RWPE1 (cell line): ENCODE results near the gene TRAK1.

ENCODE experiments used
- CTCF ChIA-PET: fragments of 350-600 bp; sonication (Branson Sonifier 250); formaldehyde crosslinking; extraction: SDS; loops from one replicate; lab custom pipeline; 2021; lab: Yijun Ruan, JAX
- POLR2A ChIA-PET: fragments of 400-600 bp; formaldehyde crosslinking; extraction: SDS; loops from one replicate; lab custom pipeline; 2020; ENCODE audit warnings: antibody characterized with exemption; ENCODE audit not compliant: low non-redundant PET; lab: Yijun Ruan, JAX
- DNase-seq: peaks from one replicate; pipeline ENCODE4 v3.0.0; 2012; ENCODE audit warnings: low spot score
- H3K27ac ChIP-seq: fragments of 450-650 bp; 2 replicates; pipeline ENCODE4 v1.5.1; 2017
- TF ChIP-seq, protein P1 (sequence below): fragments of 450-650 bp; conservative IDR thresholded peaks from 2 replicates; pipeline ENCODE4 v1.5.1; 2017; ENCODE audit warnings: low read depth, mild to moderate bottlenecking

Gene TRAK1

GRCh38 chr3:42139621-42140453 is 48.7 kb downstream of the TRAK1 start:
- ChIA-PET POLR2A (no interaction called here), CTCF (no interaction called here)
- H3K27ac ChIP-seq = no peak overlapping the region; the same call in 1 of the 2 replicates
- no peak for DNase-seq
- TF ChIP-seq, protein P1, sequence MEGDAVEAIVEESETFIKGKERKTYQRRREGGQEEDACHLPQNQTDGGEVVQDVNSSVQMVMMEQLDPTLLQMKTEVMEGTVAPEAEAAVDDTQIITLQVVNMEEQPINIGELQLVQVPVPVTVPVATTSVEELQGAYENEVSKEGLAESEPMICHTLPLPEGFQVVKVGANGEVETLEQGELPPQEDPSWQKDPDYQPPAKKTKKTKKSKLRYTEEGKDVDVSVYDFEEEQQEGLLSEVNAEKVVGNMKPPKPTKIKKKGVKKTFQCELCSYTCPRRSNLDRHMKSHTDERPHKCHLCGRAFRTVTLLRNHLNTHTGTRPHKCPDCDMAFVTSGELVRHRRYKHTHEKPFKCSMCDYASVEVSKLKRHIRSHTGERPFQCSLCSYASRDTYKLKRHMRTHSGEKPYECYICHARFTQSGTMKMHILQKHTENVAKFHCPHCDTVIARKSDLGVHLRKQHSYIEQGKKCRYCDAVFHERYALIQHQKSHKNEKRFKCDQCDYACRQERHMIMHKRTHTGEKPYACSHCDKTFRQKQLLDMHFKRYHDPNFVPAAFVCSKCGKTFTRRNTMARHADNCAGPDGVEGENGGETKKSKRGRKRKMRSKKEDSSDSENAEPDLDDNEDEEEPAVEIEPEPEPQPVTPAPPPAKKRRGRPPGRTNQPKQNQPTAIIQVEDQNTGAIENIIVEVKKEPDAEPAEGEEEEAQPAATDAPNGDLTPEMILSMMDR = no peak

- TF ChIP-seq, protein P1 = no peak
- DNase-seq = no peak
- ChIA-PET CTCF (no interaction called here), POLR2A (no interaction called here)
- peak overlapping the region; percentile 16; the same call in 1 of the 2 replicates for H3K27ac ChIP-seq
These were observed 49.6 kb downstream of the TRAK1 start for GRCh38 chr3:42140665-42141203.

DNA sequence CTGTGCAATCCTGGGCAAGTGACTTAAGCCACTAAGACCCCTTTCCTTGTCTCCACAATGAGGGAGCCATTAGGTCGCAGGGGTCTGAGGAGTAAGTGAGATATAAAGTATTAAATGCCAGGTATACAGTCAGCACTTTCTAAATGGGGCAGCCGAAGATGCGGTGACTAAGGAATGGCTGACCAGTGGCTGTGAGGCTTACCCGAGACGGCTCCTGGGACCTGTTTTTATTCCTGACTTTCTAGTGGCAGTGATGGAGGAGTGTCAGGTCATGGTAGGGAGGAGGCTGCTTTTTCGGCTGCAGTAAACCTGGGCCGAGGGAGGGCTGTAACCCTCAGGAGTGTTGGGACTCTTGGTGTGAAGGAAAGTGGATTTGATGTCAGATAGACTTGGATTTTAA is 52.3 kb downstream of the TRAK1 start:
- TF ChIP-seq, protein P1 = no peak
- POLR2A ChIA-PET = no interaction called here
- CTCF ChIA-PET = no interaction called here
- H3K27ac ChIP-seq = no peak overlapping the region
- DNase-seq = no peak

GRCh38 chr3:42144209-42144608 is 53.1 kb downstream of the TRAK1 start:
- CTCF ChIA-PET = no interaction called here
- DNase-seq = no peak
- no peak overlapping the region for H3K27ac ChIP-seq
- TF ChIP-seq, protein P1 = no peak
- POLR2A ChIA-PET = no interaction called here

DNA sequence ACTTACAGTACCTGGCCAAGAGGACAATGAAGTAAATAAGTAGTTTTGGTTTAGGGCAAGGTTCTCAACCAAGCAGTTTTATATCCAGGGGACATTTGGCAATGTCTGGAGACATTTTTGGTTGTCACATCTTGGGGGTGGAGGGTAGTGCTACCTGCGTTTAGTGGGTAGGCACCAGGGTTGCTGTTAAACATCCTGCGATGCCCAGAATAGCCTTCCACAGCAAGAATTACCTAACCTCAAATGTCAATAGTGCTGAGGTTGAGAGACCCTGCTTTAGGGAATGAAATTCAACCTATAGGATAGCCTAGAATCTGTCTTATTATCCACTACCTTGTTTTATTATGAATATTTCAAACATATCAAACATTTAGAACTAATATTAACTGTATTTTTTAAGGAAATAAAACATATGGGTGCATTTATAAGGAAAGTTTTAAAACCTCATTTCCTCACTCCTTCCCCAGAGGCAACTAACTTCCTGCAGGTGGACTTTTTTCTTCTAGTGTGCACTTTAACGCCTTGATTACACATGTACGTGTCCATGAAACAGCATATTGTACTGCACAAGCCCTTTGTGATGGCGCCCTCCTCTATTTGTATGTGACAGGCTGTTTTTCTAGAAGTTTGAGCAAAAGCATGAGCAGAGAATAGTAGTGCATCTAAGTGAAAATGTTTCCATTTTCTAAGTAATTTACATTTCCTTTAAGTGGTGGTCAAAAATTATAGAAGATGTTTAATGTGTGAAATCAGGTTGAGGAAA is 57.1 kb downstream of the TRAK1 start:
- H3K27ac ChIP-seq = no peak overlapping the region
- no peak for DNase-seq
- ChIA-PET CTCF (no interaction called here), POLR2A (no interaction called here)
- TF ChIP-seq, protein P1 = no peak

DNA sequence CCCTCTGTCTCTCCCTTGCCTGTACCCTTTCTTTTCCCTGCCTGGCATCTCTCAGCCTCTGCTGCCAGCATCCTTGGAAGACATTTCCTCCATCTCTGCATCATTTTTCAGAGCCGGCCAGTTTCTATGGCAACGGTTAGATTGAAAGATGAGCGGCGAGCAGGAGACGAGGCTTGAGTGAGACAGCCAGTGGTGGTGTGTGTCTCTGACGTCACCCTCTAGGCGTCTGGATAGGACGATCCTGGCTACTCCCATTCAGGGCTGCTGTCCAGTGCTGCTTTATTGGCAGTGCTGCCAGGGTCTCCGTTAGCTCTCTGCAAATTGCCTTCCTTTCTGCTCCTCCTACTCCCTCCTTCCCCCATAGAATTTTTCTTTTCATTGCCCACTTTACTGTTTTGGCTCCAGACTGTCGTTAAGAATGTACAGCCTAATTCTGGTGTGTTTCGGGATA is 57.9 kb downstream of the TRAK1 start:
- peak; percentile 33 for DNase-seq
- CTCF ChIA-PET = no interaction called here
- TF ChIP-seq, protein P1 = no peak
- POLR2A ChIA-PET = no interaction called here
- no peak overlapping the region for H3K27ac ChIP-seq
